Spinal cord (tissue), 10 donors: ENCODE data around the gene RHBDL3. TPM values are rescaled to one million over a fixed set of nuclear protein-coding genes. Genes with fewer than 3 reads are reported as not detected.
A peak's percentile ranks its signal among the peaks of the same experiment; 100 is the strongest.
"Not testable (repeated sequence)": the region's sequence is repeated elsewhere in the genome, so short reads cannot be mapped to it uniquely, and the experiment has no call there.

ENCODE experiments used
- DNase-seq, 6 donors: peaks; one replicate each; pipeline versions ENCODE4 v3.0.0 to v3.0.0-alpha.2; 2013 to 2015; ENCODE audit warnings: low spot score in 6 of 6, low read depth in 4 of 6
- H3K27ac ChIP-seq: one replicate; pipeline ENCODE4 v1.5.1; 2013; ENCODE audit warnings: low read depth, low read length, control low read depth
- H3K27me3 ChIP-seq: one replicate; pipeline ENCODE4 v1.6.1; 2013; ENCODE audit warnings: low read length; ENCODE audit not compliant: control insufficient read depth, insufficient read depth
- H3K36me3 ChIP-seq: one replicate; pipeline ENCODE4 v1.6.1; 2013; ENCODE audit warnings: low read length; ENCODE audit not compliant: control insufficient read depth, insufficient read depth
- H3K4me1 ChIP-seq: one replicate; pipeline ENCODE4 v1.6.1; 2013; ENCODE audit warnings: low read length; ENCODE audit not compliant: control insufficient read depth, insufficient read depth
- H3K4me3 ChIP-seq: one replicate; pipeline ENCODE4 v1.5.1; 2013; ENCODE audit warnings: low read depth, low read length, control low read depth
- H3K9me3 ChIP-seq: one replicate; pipeline ENCODE4 v1.6.1; 2013; ENCODE audit warnings: low read length; ENCODE audit not compliant: control insufficient read depth, insufficient read depth
- WGBS: methylation state at CpG from one replicate; pipeline ENCODE4 v1.1.5; 2013; ENCODE audit warnings: missing lambda C conversion rate; ENCODE audit not compliant: insufficient coverage; 5-methylcytosine and 5-hydroxymethylcytosine counted together
- polyA plus RNA-seq, 2 donors: library from polyadenylated mRNA; unstranded; fragments of 120-200 nt; gene quantifications; one replicate each; pipeline ENCODE4 v1.2.1, GENCODE V29; 2013; ENCODE audit not compliant: insufficient read length in 2 of 2
- total RNA-seq, 2 donors: library from RNA; depleted of rRNA in 1 of 2; stranded (reverse); fragments of 120-200 nt in 1 of 2; fragments of >200 nt in 1 of 2; gene quantifications; one replicate each; pipeline versions ENCODE4 v1.2.3 to v1.2.4, GENCODE V29; 2013 to 2014
- donor health status: healthy.

Gene RHBDL3
- total and polyA plus RNA-seq, 4 donors = 8.9 to 43.7 (median 24.6) TPM

DNA sequence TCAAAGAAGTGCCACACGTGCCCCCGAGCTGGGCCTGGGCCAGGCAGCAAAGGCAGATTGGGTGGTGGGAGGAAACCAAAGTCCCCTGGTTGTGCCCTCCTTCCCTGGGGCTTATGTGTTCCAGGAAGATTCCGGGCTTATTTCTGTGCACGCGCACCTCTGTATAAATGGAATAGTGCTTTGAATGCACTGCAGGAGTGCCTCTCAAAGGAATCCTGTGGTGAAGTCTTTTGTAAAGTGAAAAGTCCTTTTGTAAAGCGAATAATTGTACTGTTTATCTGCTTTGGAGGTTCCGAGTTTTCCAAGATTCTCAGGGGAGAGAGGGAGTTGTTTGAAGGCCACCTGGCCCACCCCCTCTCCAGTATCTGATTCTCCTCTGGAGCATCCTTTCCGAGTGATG is 49.5 kb downstream of the RHBDL3 start:
- WGBS = 33% methylated on average over 5 of the region's 8 CpGs

DNA sequence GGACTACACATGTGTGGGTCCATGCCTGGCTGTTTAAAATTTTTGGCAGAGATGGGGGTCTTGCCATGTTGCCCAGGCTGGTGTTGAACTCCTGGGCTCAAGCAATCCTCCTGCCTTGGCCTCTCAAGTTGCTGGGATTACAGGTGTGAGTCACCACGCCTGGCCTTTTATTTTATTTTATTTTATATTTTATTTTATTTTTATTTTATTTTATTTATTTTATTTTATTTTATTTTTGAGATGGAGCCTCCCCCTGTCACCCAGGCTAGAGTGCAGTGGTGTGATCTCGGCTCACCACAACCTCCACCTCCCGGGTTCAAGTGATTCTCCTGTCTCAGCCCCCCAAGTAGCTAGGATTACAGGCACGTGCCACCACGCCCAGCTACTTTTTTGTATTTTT is 51.0 kb downstream of the RHBDL3 start:
- not testable (repeated sequence) for H3K27ac ChIP-seq, H3K9me3 ChIP-seq, H3K4me3 ChIP-seq, H3K27me3 ChIP-seq, DNase-seq
- WGBS = 100% methylated on average over 1 of the region's 5 CpGs
- Histone ChIP-seq H3K36me3 (peaks cover 26% of the 10 kb centered on the region), H3K4me1 (peaks cover 17% of the 10 kb centered on the region)

More for the DNA sequence above, 49.5 kb downstream of the RHBDL3 start:
- Histone ChIP-seq H3K27me3 (no peaks in the 10 kb centered on the region), H3K4me1 (peaks cover 23% of the 10 kb centered on the region), H3K4me3 (no peak overlapping the region), H3K9me3 (no peaks in the 10 kb centered on the region), H3K27ac (no peak overlapping the region), H3K36me3 (peaks cover 16% of the 10 kb centered on the region)
- peak in 1 of 6 donors; percentile 18 for DNase-seq

DNA sequence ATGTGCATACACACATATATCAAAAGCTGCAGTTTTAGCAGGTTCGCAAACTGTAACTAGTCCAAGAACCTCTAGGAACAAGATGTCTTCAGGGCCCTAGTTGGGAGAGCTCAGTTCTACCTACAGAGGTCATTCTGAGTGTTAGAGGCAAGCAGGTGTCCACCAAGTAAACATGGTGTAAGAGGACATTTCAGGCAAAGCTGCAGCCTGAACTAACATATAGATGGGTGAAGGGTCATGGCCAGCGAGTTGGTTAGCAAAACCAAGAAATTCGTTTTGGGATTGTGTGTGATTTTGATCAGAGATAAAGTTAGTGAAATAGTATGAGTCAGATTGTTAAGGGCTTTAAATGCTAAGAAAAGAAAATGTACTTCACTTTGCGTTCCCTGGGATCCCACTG is 51.7 kb downstream of the RHBDL3 start:
- no peak for DNase-seq
- Histone ChIP-seq H3K4me1 (peaks cover 13% of the 10 kb centered on the region), H3K4me3 (no peak overlapping the region), H3K27ac (no peak overlapping the region), H3K9me3 (no peaks in the 10 kb centered on the region), H3K27me3 (no peaks in the 10 kb centered on the region), H3K36me3 (peaks cover 31% of the 10 kb centered on the region)
- WGBS = 69% methylated on average over 4 of the region's 4 CpGs

DNA sequence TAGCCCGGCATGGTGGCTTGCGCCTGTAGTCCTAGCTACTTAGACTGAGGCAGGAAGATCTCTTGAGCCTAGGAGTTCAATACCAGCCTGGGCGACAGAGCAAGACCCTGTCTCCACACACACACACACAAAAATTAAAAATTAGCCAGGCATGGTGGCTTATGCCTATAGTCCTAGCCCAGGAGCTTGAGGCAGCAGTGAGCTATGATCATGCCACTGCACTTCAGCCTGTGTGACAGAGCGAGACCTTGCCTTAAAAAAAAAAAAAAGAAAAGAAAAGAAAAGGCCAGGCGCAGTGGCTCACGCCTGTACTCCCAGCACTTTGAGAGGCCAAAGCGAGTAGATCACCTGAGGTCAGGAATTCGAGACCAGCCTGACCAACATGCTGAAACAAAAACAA is 52.4 kb downstream of the RHBDL3 start:
- 94% methylated on average over 3 of the region's 8 CpGs for whole genome bisulfite sequencing
- Histone ChIP-seq H3K27ac (no peak overlapping the region), H3K9me3 (no peaks in the 10 kb centered on the region), H3K36me3 (peaks cover 35% of the 10 kb centered on the region), H3K27me3 (no peaks in the 10 kb centered on the region), H3K4me3 (no peak overlapping the region), H3K4me1 (peaks cover 16% of the 10 kb centered on the region)
- no peak for DNase-seq

DNA sequence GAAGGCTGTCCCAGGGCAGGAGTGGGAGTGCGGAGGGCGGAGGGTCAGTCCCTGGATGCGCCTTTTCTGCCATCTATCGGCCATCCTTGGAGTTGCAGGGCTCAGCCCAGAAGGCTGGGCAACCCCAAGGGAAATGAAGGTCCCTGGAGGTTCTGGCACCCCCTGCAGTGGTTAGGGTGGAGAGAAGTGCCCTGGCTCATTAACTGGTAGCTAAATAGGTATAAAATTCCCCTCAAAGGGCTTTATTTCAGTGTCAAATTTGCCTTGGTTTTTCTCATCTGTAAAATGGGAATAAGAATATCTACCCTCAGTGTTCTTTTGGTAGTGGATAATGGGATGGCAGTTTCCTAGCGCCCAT is 53.9 kb downstream of the RHBDL3 start:
- Histone ChIP-seq H3K9me3 (no peaks in the 10 kb centered on the region), H3K27ac (no peak overlapping the region), H3K27me3 (no peaks in the 10 kb centered on the region), H3K36me3 (peaks cover 33% of the 10 kb centered on the region), H3K4me3 (no peak overlapping the region), H3K4me1 (peaks cover 26% of the 10 kb centered on the region)
- 38% methylated on average over 4 of the region's 5 CpGs for WGBS
- peak in 3 of 6 donors; percentile 57 to 79 (median 74) for DNase-seq

DNA sequence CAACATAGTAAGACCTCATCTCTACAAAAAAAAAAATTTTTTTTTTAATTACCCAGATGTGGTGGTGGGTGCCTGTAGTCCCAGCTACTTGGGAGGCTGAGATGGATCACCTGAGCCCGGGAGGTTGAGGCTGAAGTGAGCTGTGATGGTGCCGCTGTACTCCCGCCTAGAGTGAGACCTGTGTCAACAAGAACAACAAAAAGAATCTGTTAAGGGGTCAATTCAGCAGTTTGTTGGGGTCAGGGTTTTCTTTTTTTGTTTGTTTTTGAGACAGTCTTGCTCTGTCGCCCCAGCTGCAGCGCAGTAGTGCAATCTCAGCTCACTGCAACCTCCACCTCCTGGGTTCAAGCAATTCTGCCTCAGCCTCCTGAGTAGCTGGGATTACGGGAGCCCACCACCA is 54.4 kb downstream of the RHBDL3 start:
- not testable (repeated sequence) for H3K9me3 ChIP-seq, H3K27ac ChIP-seq, H3K27me3 ChIP-seq, DNase-seq, H3K4me3 ChIP-seq
- 75% methylated on average over 2 of the region's 6 CpGs for WGBS
- Histone ChIP-seq H3K4me1 (peaks cover 26% of the 10 kb centered on the region), H3K36me3 (peaks cover 30% of the 10 kb centered on the region)

DNA sequence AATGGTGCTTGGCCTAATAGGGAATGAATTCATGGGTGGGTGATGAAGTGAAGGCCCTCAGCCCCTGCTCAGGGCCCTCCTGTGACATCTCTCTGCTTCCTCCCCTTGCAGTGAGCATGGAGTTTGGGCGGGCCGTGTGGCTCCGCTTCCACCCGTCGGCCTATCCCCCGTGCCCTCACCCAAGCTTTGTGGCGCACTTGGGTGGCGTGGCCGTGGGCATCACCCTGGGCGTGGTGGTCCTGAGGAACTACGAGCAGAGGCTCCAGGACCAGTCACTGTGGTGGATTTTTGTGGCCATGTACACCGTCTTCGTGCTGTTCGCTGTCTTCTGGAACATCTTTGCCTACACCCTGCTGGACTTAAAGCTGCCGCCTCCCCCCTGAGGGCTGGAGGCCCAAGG is 55.2 kb downstream of the RHBDL3 start:
- Histone ChIP-seq H3K4me1 (peaks cover 27% of the 10 kb centered on the region), H3K27ac (no peak overlapping the region), H3K4me3 (no peak overlapping the region), H3K27me3 (no peaks in the 10 kb centered on the region), H3K9me3 (no peaks in the 10 kb centered on the region), H3K36me3 (peaks cover 29% of the 10 kb centered on the region)
- DNase-seq = no peak
- 94% methylated on average over 13 of the region's 15 CpGs for WGBS

DNA sequence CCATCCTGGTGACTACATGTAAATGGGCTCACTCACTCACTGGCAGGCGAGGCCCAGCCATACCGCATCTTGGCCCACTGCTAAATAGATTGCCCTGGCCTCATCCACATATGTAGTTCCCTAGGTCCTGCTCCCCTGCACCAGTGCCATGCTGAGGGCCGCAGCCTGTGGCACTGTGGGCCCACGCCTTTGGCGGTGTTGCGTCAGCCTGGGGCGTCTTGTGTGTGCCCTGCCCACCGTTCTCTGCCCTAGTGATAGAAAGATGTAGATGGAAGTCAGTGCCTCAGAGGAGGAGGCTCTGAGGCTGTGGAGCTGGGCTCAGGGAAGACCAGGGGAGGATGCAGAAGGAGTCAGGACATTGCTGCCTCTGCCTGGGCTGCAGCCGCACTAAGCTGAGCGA is 57.4 kb downstream of the RHBDL3 start:
- WGBS = 86% methylated on average over 10 of the region's 10 CpGs
- H3K27ac ChIP-seq = no peak overlapping the region

DNA sequence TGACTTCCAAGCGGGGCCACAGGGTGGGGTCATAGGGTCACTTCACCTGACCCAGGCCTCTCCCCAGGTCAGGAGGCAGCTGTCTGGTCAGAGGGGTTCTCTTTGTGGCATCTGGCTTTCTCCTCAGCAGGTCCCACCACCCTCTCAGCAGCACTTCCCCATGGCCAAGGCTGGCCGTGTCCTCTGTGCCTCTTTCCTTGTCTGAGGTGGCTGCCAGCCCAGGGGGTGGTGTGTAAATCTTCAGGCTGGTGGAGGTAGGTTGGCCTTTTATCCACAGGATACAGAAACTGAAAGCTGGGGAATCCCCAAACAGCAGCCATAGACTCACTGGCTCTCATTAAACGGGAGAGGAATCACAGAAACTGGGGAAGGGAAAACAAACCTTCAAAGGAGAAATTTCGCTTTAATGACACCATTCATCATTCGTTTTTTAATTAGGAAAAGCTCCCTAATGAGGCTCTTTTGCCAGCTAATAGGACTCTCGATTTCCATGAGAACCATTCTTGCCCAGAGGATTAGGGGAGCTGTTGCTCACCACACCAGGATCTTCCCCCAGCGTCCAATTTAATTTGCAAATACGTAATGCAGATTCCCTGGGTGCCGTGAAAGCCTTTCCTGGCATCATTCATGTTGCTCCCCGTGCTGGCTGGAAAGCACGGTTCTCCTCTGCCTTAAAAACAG is 58.3 kb downstream of the RHBDL3 start:
- no peak overlapping the region for H3K27ac ChIP-seq
- H3K4me3 ChIP-seq = no peak overlapping the region
- peak in 4 of 6 donors; percentile 70 to 97 (median 76) for DNase-seq
- H3K27me3 ChIP-seq = no peaks in the 10 kb centered on the region
- peaks cover 22% of the 10 kb centered on the region for H3K36me3 ChIP-seq
- WGBS = 20% methylated on average over 8 of the region's 11 CpGs
- H3K4me1 ChIP-seq = peaks cover 27% of the 10 kb centered on the region
- no peaks in the 10 kb centered on the region for H3K9me3 ChIP-seq

More for the DNA sequence above, 57.4 kb downstream of the RHBDL3 start:
- Histone ChIP-seq H3K4me3 (no peak overlapping the region), H3K9me3 (no peaks in the 10 kb centered on the region), H3K36me3 (peaks cover 25% of the 10 kb centered on the region), H3K4me1 (peaks cover 27% of the 10 kb centered on the region), H3K27me3 (no peaks in the 10 kb centered on the region)
- DNase-seq = no peak

DNA sequence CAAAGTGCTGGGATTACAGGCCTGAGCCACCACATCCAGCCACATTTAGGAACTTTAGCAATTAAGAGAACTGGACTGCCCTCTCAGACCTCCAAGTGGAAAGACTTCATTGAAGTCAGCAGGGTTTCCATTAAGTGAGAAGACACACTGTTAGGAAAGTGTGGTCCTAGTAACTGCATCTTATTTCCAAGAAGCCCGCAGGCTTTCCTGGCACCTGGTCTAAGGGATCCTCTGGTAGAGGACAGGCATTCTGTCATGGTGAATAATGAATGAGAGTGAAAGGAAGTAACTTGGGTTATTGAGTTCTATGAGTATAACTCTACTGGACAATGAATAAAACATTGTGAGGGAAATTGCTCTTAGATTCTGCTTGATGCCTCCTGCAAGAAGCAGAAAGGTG is 62.3 kb downstream of the RHBDL3 start:
- WGBS = 36% methylated on average over 1 of the region's 1 CpG
- Histone ChIP-seq H3K4me3 (no peak overlapping the region), H3K9me3 (no peaks in the 10 kb centered on the region), H3K36me3 (peaks cover 8% of the 10 kb centered on the region), H3K27ac (no peak overlapping the region), H3K27me3 (no peaks in the 10 kb centered on the region), H3K4me1 (peaks cover 21% of the 10 kb centered on the region)
- no peak for DNase-seq
